Measurements from ENCODE around the gene SOWAHD. TPM values are rescaled to one million over a fixed set of nuclear protein-coding genes. Genes with fewer than 3 reads are reported as not detected.
"Not testable (repeated sequence)": the region's sequence is repeated elsewhere in the genome, so short reads cannot be mapped to it uniquely, and the experiment has no call there.

The SOWAHD gene
- total and polyA plus RNA-seq, 2 donors (not counting 1 experiment from before 2014, with no cell fraction given): 3.8 to 14.9 TPM

DNA sequence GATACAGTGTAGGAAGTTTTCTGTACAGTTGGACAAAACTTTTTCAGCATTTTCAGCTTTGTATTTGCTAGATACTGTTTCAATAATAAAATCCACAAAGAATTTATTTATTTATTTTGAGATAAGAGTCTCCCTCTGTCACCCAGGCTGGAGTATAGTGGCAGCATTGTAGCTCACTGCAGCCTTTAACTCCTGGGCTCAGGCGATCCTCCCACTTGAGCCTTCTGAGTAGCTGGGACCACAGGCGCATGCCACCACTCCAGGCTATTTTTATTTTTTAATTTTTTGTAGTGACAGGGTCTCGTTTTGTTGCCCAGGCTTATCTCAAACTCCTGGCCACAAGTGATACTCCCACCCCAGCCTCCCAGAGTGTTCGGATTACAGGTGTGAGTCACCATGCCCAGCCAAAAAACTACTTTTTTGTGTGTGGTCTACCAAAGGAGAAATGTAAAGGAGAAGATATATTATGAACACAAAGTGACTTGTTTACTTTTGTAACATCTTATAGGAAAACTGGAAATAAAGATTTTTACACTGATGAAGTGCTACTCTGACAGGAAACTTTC, 13.0 kb upstream of the SOWAHD start:
- no peak overlapping the region for H3K27ac Mint-ChIP-seq
- TF ChIP-seq, protein P1, sequence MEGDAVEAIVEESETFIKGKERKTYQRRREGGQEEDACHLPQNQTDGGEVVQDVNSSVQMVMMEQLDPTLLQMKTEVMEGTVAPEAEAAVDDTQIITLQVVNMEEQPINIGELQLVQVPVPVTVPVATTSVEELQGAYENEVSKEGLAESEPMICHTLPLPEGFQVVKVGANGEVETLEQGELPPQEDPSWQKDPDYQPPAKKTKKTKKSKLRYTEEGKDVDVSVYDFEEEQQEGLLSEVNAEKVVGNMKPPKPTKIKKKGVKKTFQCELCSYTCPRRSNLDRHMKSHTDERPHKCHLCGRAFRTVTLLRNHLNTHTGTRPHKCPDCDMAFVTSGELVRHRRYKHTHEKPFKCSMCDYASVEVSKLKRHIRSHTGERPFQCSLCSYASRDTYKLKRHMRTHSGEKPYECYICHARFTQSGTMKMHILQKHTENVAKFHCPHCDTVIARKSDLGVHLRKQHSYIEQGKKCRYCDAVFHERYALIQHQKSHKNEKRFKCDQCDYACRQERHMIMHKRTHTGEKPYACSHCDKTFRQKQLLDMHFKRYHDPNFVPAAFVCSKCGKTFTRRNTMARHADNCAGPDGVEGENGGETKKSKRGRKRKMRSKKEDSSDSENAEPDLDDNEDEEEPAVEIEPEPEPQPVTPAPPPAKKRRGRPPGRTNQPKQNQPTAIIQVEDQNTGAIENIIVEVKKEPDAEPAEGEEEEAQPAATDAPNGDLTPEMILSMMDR (IDR thresholded peaks at IDR 0.05): no peak
- no peak for TF ChIP-seq EZH2 (IDR thresholded peaks at IDR 0.05; ENCODE audit: borderline replicate concordance, insufficient read depth, low read depth, low read length, poor library complexity, severe bottlenecking)
- H3K4me2 ChIP-seq (replicated peaks; ENCODE audit: low read depth, low read length, poor library complexity, severe bottlenecking): no peak overlapping the region
- CTCF ChIA-PET: interaction anchor here (0.6 to 2.0 kb wide), 3 partner anchors 16 to 232 kb away, joined by 3 to 8 read pairs (median 5); no protein-coding TSS in a partner anchor
- no peaks in the 10 kb centered on the region for H3K9me3 Mint-ChIP-seq (ENCODE audit: insufficient read depth)
- H3K27me3 ChIP-seq (replicated peaks in 1 of 4; ENCODE audit: control extremely low read depth in 1 of 4, control insufficient read depth in 3 of 4, insufficient read depth in 4 of 4, low read length in 3 of 4): no peaks in the 10 kb centered on the region
- H4K20me1 ChIP-seq (ENCODE audit: control insufficient read depth, insufficient read depth, low read length, poor library complexity, severe bottlenecking): no peaks in the 10 kb centered on the region
- no peaks in the 10 kb centered on the region for H3K4me1 Mint-ChIP-seq
- DNase-seq (no peak), ATAC-seq (ENCODE audit: low read depth) (no peak)
- H3K79me2 ChIP-seq (ENCODE audit: control insufficient read depth, insufficient read depth, low read length): no peaks in the 10 kb centered on the region
- H3K9me3 ChIP-seq (ENCODE audit: control extremely low read depth in 1 of 3, control insufficient read depth in 2 of 3, insufficient read depth in 1 of 3, low read length in 2 of 3): no peaks in the 10 kb centered on the region
- H3K36me3 ChIP-seq (replicated peaks in 1 of 2; ENCODE audit: control extremely low read depth in 1 of 2, control insufficient read depth in 1 of 2, extremely low read depth in 1 of 2, insufficient read depth in 2 of 2, low read length in 1 of 2): no peaks in the 10 kb centered on the region
- intact Hi-C loops (cut with micrococcal nuclease): no loop called here
- POLR2A ChIA-PET: interaction anchor here (0.7 kb wide), 1 partner anchor 29 kb away, joined by 3 read pairs; no protein-coding TSS in a partner anchor
- H3K4me1 ChIP-seq (ENCODE audit: control insufficient read depth in 2 of 2, insufficient read depth in 2 of 2, low read length in 2 of 2): no peaks in the 10 kb centered on the region
- no peak overlapping the region for H3K27ac ChIP-seq (ENCODE audit: low read length in 2 of 2)
- H2AFZ ChIP-seq (ENCODE audit: insufficient read depth, low read depth, low read length, poor library complexity, severe bottlenecking): no peak overlapping the region
- H3K9ac ChIP-seq (ENCODE audit: low read length): no peak overlapping the region
- H3K4me3 ChIP-seq (ENCODE audit: control extremely low read depth in 1 of 5, extremely low read depth in 1 of 5, insufficient read depth in 1 of 5, low read depth in 2 of 5, low read length in 4 of 5): no peak overlapping the region
- no peak overlapping the region for H3K4me3 Mint-ChIP-seq
- WGBS (ENCODE audit: insufficient coverage): no CpG with 5 or more reads among the region's 4 CpGs
- no peaks in the 10 kb centered on the region for H3K27me3 Mint-ChIP-seq

DNA sequence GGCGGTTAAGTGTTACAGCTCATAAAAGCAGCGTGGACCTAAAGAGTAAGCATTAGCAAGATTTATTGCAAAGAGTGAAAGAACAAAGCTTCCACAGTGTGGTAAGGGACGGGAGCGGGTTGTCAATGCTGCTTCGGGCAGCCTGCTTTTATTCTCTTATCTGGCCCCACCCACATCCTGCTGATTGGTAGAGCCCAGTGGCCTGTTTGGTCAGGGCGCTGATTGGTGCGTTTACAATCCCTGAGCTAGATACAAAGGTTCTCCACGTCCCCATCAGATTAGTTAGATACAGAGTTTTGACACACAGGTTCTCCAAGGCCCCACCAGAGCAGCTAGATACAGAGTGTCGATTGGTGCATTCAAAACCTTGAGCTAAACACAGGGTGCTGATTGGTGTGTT, 8.3 kb upstream of the SOWAHD start:
- CTCF ChIA-PET; DNase-seq; H3K36me3 ChIP-seq (replicated peaks in 1 of 2; ENCODE audit: control extremely low read depth in 1 of 2, control insufficient read depth in 1 of 2, extremely low read depth in 1 of 2, insufficient read depth in 2 of 2, low read length in 1 of 2); H3K4me2 ChIP-seq (replicated peaks; ENCODE audit: low read depth, low read length, poor library complexity, severe bottlenecking); H3K9me3 Mint-ChIP-seq (ENCODE audit: insufficient read depth); H3K4me3 Mint-ChIP-seq; H3K27me3 ChIP-seq (replicated peaks in 1 of 4; ENCODE audit: control extremely low read depth in 1 of 4, control insufficient read depth in 3 of 4, insufficient read depth in 4 of 4, low read length in 3 of 4); ATAC-seq (ENCODE audit: low read depth); H4K20me1 ChIP-seq (ENCODE audit: control insufficient read depth, insufficient read depth, low read length, poor library complexity, severe bottlenecking); H3K79me2 ChIP-seq (ENCODE audit: control insufficient read depth, insufficient read depth, low read length); intact Hi-C loops (cut with micrococcal nuclease); H3K4me3 ChIP-seq (ENCODE audit: control extremely low read depth in 1 of 5, extremely low read depth in 1 of 5, insufficient read depth in 1 of 5, low read depth in 2 of 5, low read length in 4 of 5); H3K27ac Mint-ChIP-seq; H2AFZ ChIP-seq (ENCODE audit: insufficient read depth, low read depth, low read length, poor library complexity, severe bottlenecking); H3K9me3 ChIP-seq (ENCODE audit: control extremely low read depth in 1 of 3, control insufficient read depth in 2 of 3, insufficient read depth in 1 of 3, low read length in 2 of 3); H3K27me3 Mint-ChIP-seq; H3K9ac ChIP-seq (ENCODE audit: low read length); H3K27ac ChIP-seq (ENCODE audit: low read length in 2 of 2): not testable (repeated sequence)
- WGBS (ENCODE audit: insufficient coverage): 100% methylated on average over 2 of the region's 9 CpGs
- peaks cover 15 to 18% of the 10 kb centered on the region in 2 donors for H3K4me1 ChIP-seq (ENCODE audit: control insufficient read depth in 2 of 2, insufficient read depth in 2 of 2, low read length in 2 of 2)
- POLR2A ChIA-PET: interaction anchor here (0.6 kb wide), 1 partner anchor 10 kb away, joined by 3 read pairs; no protein-coding TSS in a partner anchor
- peaks cover 13% of the 10 kb centered on the region for H3K4me1 Mint-ChIP-seq

DNA sequence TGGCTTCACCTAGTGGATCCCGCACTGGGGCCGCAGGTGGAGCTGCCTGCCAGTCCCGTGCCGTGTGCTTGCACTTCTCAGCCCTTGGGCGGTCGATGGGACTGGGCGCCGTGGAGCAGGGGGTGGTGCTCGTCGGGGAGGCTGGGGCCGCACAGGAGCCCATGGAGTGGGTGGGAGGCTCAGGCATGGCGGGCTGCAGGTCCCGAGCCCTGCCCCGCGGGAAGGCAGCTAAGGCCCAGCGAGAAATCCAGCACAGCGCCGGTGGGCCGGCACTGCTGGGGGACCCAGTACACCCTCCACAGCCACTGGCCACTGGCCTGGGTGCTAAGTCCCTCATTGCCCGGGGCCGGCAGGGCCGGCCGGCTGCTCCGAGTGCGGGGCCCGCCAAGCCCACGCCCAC, 7.6 kb upstream of the SOWAHD start:
- POLR2A ChIA-PET; H3K27ac Mint-ChIP-seq; H3K4me3 ChIP-seq (ENCODE audit: control extremely low read depth in 1 of 5, extremely low read depth in 1 of 5, insufficient read depth in 1 of 5, low read depth in 2 of 5, low read length in 4 of 5); H3K9me3 ChIP-seq (ENCODE audit: control extremely low read depth in 1 of 3, control insufficient read depth in 2 of 3, insufficient read depth in 1 of 3, low read length in 2 of 3); H3K4me2 ChIP-seq (replicated peaks; ENCODE audit: low read depth, low read length, poor library complexity, severe bottlenecking); H3K9me3 Mint-ChIP-seq (ENCODE audit: insufficient read depth); H3K27me3 Mint-ChIP-seq; H3K36me3 ChIP-seq (replicated peaks in 1 of 2; ENCODE audit: control extremely low read depth in 1 of 2, control insufficient read depth in 1 of 2, extremely low read depth in 1 of 2, insufficient read depth in 2 of 2, low read length in 1 of 2); H3K27me3 ChIP-seq (replicated peaks in 1 of 4; ENCODE audit: control extremely low read depth in 1 of 4, control insufficient read depth in 3 of 4, insufficient read depth in 4 of 4, low read length in 3 of 4); H4K20me1 ChIP-seq (ENCODE audit: control insufficient read depth, insufficient read depth, low read length, poor library complexity, severe bottlenecking); ATAC-seq (ENCODE audit: low read depth); H3K79me2 ChIP-seq (ENCODE audit: control insufficient read depth, insufficient read depth, low read length); intact Hi-C loops (cut with micrococcal nuclease); H3K4me3 Mint-ChIP-seq; CTCF ChIA-PET; H3K9ac ChIP-seq (ENCODE audit: low read length); H3K27ac ChIP-seq (ENCODE audit: low read length in 2 of 2); DNase-seq; H2AFZ ChIP-seq (ENCODE audit: insufficient read depth, low read depth, low read length, poor library complexity, severe bottlenecking): not testable (repeated sequence)
- peaks cover 18% of the 10 kb centered on the region for H3K4me1 Mint-ChIP-seq
- H3K4me1 ChIP-seq (ENCODE audit: control insufficient read depth in 2 of 2, insufficient read depth in 2 of 2, low read length in 2 of 2): peaks cover 21 to 24% of the 10 kb centered on the region in 2 donors
- 100% methylated on average over 5 of the region's 27 CpGs for WGBS (ENCODE audit: insufficient coverage)

All from B cell (primary cell).